GM21737 (cell line): ENCODE results near the gene SND1.
A peak's percentile ranks its signal among the peaks of the same experiment; 100 is the strongest.

Source experiments
- ATAC-seq: cut with Tn5 transposase; IDR thresholded peaks from one replicate; pipeline ENCODE4 v1.9.1; 2021; ENCODE audit warnings: mild to moderate bottlenecking, moderate library complexity; ENCODE audit not compliant: unreplicated experiment

The SND1 gene

DNA sequence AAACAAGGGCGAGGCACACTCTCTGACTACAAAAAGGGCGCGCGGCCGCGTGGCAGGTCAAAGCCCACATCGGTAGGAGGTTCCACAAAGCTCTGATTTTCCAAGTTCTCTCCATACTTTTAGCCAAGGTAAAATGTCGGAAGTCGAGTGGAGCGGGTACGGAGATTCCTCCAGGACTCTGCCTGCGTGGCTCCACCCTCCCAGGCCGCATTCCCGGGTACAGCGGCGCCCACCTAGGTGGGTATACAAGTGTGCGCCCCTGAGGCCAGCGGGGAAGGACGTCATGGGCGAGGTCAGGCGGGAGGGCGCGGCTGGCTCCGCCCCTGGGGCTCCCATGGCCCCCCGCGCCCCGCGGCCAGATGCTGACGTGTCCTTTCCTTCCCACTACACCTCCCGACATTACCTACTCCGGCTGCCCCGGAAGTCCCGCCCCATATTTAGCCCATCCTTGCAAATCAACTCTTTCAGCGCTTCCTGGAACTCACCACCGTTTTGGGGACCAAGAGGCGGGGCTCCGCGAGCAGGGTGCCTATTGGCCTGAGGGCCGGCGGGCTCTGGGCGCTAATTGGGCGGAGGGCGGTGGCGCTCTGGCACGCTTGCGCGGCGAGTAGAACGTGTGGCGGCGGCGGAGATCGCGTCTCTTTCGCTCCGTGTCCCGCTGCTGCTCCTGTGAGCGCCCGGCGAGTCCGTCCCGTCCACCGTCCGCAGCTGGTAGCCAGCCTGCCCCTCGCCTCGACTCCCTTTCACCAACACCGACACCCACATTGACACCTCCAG is at the start of gene SND1:
TSS of gene SND1 (plus strand) at position 639 of the 777 bp plus-strand sequence. CDS start 180 bp downstream, outside the sequence.
- ATAC-seq = peak; percentile 93

DNA sequence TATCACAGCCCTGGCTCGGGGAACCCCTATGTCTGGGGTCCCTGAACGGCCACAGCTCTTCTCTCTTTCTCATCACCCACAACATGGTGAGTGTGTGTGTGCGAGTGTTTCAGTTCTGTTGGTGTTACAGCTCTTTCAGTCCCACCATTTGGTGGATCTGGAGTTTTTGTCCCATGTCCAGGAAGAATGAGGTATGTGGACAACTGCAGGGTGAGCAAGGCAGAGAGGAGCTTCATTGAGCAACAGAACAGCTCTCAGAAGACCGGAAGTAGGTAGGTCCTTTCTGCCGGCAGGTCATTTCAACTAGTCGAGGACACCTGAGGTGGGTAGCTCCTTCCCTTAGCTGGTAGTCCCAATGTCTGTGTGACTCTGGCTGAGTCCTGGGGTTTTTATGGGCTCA is 43.5 kb upstream of the SND1 start:
- ATAC-seq = no peak

DNA sequence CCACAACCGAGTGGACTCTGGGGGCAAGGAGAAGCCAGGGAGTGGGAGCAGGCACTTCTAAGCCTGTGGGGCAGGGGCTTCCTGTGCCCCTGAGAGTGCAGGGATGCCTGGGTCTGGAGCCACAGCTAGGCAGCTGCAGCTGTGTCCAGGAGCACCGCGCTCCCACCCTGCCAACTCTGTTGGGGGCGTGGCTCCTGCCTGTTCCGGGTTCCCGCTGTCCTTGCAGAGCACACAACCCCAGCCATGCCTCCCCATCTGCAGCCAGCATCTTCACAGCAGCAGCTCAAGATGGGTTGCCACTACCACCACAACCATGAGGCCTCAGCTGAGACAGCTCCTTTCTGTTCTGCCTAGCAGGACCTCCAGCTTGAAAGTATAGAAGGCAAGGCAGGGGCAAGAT is 42.7 kb upstream of the SND1 start:
- ATAC-seq = no peak

DNA sequence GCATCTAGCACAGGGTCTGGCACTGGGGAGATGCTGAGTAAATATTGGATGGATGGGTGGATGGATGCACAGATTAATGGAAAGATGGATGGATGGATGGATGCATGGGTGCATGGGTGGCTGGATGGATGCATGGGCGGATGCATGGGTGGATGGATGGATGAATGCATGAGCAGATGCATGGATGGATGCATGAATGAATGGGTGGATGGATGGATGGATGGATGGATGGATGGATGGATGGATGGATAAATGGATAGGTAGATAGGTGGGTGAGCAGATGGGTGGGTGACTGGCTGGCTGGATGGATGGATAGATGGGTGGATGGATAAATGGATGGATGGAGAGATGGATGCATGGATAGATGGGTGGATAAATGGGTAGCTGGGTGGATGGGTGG is 39.7 kb upstream of the SND1 start:
- ATAC-seq = no peak

DNA sequence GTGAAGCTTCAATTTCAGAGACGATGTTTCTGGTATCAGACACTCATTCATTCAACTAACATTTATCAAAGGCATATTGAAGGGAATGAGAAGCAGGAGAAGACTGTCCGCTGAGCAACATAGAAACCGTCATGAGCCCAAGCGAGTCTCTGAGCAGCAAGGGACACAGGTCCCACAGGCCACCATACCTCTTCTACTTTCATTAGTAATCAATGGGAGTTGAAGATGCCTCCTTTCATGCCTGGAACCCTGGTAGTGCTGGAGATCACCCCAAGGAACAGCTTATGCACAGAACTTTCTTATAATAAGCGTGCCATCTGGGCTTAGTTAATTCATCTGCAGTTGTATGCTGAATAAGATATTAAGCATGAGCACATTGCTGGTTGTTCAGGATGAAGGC is 35.3 kb upstream of the SND1 start:
- no peak for ATAC-seq

DNA sequence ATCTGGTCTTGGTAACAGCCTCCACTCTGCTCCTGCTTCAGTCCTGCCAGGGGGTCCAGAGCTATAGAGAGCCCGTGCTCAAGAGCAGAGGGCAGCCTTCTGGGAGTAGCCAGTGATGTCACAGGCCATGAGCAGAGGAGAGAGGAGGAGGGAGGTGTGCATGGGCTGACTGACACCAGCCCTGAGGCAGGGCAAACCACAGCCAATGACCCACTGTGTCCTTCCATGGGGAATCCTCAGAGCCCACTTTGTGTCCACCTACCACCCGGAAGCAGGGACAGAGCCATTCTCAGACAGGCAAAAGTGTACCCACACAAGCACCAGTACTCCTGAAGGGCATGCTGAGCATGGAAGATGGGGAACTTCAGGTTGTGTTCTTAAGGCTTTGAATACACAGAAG is 34.0 kb upstream of the SND1 start, which contains the start of gene PAX4:
TSS of gene PAX4 (minus strand) at position 101 of the 400 bp plus-strand sequence. CDS start 2,214 bp downstream, outside the sequence.
- no peak for ATAC-seq

DNA sequence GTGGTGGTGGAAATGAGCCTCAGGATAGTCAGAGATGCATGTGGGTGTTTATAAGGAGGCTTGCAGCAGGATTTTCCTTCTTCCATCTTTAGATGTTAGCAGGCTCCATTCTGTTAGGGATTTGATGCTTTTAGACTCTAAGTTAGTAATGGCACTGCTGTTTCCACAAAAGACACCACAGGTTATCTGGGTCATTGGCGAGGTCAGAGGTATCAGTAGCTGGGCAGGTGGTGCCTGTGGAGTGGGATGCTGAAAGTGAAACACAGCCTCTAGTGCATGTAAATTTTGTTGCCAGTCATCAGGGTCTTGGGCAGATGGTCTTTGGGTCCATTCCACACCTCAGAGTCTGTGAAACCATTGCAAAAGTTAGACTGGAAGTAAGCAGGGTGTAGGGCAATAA is 33.2 kb upstream of the SND1 start:
- ATAC-seq = no peak

DNA sequence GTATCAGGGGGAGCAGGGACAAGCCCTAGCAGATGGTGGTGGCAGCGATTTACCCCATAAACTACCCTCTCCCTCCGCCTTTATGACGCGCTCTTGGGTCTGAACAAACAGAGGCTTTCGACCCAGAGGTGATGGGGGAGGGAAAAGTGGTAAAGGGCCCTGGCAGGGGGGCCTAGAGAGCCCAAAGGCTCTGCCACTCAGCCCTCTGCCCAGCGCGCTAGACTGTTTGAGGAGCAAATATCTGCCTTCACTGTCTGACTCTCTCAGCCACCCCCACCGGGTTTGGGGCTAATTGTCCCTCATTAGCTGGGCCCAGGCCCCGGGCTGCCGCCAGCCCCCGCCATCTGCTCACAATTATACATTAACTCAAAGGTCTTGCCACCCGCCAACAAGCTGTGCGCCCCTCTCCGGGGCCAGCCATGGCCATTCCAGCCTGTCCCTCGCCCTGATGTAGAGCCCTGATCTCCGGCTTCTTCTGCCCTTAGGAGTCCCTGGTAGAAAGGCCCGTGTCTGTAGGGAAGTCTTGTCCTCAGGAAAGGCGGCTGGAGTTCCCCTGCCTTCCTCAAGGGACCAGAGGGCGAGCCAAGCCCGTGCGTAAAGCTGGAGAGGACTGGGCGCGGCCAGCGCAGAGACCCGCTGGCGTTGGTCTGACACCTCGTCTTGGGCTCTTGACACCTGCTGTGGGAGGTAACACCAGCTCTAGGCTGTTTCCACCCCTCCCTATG is 32.2 kb upstream of the SND1 start:
- ATAC-seq = no peak

DNA sequence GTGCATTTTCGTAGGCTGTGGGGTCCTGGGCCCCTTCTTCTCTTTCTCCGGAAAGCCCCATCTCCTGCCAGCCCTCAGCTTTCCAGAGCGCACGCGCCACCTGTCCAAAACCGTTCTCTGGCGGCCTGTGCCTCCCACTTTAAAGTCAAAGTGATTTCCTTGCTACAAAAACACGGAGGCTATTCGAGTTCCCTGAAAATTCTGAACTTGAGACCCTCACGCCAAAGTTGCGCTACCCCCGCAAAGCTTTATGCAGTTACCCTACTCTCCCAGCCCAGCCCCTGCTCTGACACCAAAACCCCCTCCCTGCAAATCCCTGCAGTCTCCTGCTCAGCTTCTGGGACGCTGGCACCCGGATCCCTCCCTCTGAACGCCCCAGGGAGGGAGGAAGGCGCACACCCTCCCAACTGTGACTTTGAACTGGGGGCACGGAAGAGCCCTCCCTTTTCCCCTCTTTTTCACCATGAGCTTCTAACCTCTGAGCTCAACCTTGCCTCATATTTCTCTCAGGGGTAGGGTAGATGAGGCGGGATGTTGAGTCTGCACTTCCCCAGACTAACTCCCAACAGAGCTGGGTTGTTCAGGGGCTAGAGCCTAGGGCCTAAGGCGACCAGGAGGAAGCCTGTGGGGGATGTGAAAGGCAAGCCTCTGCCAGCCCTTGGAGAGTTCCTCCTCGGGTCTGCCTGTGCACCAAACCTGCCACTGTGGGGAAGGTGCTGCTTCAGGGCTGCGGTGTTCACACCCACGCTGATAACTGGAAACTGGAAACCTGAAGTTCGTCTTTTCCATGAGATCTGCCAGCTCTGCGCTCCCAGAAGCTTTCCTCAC is 31.4 kb upstream of the SND1 start:
- no peak for ATAC-seq

DNA sequence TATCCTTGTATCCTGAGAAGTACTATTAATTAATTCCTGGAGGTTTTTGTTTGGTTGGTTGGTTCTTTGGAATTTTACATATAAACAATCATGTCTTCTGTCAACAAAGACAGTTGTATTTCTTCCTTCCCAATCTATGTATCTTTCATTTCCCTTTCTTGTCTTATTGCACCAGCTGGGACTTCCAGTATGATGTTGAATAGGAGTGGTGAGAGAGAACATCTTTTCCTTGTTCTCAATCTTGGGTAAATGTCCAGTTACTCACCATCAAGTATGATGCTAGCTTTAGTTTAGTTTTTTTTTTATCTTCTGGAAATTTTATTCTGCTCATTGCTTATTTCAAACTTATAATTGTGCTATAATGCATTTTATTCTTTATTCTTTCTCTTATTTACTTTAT is 26.7 kb upstream of the SND1 start:
- ATAC-seq = no peak

DNA sequence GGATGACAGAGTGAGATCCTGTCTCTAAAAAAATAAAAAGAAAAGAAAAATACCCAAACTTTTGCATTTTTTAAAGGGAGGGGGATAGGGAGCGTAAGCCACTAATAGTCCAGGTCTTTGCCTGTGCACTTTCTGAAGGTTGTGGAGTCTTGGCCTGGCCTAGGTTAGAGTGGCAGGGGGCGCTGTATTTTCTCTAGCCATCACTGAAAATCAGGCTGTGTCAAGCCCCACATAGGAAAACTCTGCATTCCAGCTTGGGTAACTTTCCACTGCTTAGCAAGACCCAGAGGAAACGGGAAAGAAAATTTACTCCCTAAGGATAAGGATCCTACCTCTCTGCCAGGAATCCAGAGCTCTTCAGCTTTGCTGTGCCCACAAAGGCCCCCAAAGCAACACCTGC is 23.5 kb upstream of the SND1 start:
- ATAC-seq = no peak

DNA sequence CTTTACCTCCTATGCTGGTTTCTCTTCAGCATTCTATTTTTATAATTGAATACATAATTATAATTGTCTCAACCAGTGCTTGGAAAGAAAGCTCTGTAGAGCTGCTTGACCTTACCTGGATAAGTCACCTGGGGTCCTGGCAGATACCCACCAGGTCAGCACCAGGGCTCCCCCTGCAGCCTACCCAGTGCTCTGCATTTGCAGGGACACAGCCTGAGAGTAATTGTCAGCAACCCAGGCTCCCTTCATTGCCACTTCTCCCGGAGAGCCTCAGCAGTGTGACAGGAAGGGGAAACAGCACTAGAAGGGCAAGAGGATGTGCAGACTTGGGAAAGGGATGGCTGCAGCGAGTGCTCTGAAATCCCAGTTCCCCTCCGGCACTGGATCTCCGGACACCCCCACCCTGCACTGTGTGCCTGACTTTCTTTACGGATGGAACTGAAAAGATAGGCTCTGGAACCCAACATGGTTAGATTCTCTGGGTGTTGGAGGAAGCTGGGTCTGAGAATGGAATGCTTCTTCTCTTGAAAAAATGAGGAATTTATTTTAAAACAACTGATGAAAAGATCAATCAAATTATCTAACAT is 22.6 kb upstream of the SND1 start:
- no peak for ATAC-seq

DNA sequence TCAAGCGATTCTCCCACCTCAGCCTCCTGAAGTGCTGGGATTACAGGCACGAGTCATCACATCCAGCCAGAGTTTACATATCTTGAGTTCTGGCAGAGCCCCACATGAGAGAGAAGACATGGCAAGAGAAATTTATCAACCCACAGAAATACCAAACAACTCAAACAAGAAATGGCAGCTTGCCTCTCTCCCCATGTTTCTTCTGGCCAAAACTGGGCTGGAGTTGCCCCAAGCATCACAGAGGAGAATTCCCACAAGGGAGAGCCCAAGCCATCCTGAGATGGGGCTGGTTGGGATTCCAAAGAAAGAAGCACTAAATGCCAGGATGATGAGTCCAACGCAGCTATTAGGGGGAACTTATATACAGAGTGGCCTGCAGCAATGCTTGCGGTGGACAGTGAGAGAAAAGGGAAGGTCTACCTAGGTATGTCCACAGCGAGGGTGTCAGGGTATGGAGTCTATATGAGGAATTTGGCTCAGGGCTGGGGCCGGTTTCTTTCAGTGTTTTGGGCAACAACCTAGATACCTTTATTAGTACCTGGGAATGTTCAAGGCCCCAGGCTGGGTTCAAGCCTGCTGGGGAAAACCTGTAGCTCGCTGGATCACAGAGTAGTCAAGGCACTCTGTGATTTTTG is 19.6 kb upstream of the SND1 start:
- no peak for ATAC-seq

DNA sequence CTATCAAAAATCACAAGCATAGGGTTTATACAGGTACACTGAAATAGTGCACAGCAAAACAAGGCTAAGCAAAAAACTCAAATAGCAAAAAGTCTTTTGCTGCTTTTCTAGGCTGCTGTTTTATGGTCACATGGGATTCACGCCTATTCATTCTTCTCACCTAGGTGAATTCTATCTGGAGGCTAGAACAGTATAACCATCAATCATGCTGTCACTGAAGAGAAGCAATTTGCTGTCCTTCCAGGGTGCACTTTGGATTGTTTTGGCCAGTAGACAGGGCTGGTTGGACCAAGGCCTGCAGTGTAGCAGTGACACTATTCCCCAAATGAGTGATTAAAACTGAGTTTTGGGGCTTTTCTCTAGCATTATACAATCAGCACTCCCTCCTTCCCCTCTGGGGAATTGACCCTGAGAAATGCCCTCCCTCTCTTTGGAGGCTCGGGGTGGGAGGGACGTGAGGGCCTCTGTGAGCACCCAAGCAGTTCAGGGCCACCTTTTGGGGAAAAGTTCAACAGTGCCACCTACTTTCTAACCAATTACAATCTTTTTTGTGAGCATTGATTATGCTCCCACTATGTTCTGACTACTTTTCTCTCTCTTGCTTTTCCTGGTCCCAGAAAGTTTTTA is 16.2 kb upstream of the SND1 start:
- ATAC-seq = no peak

DNA sequence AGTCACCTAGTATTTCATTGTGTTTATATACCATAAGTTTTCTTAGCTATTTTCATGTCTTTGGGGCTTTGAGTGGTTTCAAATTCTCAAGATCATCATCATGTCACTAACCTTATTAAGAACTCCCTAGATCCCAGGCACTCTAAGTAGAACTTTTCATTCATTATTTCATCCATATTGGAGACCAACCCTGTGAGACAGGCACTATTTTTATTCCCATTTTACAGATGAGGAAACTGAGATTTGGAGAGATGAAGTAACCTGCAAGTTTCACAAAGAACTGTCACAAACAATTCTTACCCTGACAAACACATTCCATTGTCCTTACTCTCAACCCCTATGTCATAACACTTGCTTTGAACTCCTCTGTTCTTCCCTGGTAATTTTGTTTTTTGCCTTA is 13.8 kb upstream of the SND1 start:
- ATAC-seq = no peak

DNA sequence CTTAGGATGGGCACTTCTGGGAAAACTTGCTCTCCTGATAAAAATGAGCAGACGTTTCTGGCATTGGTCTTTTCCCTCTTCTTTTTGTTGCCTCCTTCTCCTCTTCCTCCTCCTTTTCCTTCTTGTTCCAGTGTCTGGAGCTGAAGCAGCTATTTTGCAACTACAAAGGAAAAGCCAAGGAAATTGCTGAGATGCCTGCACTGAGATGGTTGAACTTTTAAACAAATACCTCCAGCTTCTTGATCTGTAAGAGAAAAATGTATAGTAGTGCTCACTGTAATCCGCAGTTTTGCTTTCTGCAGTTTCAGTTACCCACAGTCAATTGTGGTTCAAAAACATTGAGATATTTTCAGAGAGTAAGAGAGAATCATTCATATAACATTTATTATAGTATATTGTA is 7.5 kb upstream of the SND1 start:
- no peak for ATAC-seq

DNA sequence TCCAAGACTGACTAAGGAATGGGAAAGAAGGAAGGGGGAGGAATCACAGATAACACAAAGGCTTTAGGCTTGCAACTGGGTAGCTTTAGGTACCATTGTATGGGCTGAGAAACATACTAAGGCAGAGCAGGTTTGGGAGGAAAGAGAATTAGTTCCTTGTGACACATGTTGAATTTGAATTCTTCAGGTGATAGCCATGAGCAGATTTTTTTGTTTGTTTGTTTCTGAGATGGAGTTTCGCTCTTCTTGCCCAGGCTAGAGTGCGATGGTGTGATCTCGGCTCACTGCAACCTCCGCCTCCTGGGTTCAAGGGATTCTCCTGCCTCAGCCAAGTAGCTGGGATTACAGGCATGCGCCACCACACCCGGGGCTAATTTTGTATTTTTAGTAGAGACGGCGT is 4.4 kb upstream of the SND1 start:
- ATAC-seq = no peak

DNA sequence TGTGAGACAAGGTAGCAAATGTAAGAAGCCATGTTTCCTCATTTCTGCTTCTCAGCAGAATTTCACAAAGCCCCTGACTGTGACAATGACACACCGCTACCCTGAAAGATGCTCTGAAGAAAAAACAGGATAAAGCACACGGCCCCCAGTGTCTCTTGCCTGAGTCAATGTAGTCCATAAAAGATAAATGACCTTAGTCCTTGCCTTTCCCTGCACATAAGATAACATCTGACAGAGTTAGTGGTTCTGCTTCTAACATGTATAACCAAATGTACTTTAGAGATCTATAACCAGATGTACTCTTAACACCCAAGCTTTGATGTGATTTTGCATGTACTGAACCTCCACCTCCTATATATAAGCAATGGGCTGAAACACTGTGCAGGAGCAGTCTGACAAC is 3.0 kb upstream of the SND1 start:
- no peak for ATAC-seq

DNA sequence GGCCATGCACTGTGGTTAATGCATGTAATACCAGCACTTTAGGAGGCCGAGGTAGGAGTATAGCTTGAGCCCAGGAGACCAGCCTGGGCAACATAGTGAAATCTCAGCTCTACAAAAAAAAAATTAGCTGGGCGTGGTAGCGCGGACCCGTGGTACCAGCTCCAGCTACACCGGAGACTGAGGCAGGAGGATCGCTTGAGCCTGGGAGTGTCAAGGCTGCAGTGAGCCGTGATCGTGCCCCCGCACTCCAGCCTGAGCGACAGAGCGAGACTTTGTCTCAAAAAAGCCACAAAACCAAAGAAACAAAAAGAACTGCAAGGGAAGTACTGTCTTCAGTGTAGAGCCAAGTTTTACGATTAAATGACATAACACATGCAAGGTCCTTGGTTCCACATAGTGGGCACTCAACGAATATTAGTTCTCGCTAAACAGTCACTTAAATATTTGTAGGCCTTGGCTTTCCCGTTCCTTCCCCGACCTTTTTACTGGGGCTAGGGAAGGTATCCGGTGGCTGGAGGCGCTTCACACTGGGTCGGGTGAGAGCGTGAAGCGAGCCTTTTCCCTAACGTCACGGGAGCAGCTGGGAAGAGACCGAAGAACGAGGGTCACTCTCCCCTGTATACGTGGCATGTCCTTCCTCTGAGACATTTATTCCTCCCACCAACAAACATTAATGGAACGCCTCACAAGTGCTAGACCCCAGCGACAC is 993 bp upstream of the SND1 start:
- ATAC-seq = peak; percentile 0
